Effector memory CD4-positive, alpha-beta T cell (primary cell): ENCODE data around the gene RFX5.

Source experiments
- DNase-seq, 3 donors: peaks; one replicate each; pipeline ENCODE4 v3.0.0-alpha.2; 2020
- H3K27ac ChIP-seq: 2 replicates; pipeline ENCODE4 v1.7.0; 2013; ENCODE audit warnings: mild to moderate bottlenecking, low read length, moderate library complexity; ENCODE audit not compliant: insufficient read depth, poor library complexity, severe bottlenecking
- H3K27me3 ChIP-seq: replicated peaks from 2 replicates; pipeline ENCODE4 v1.7.0; 2013; ENCODE audit warnings: mild to moderate bottlenecking, low read length; ENCODE audit not compliant: insufficient read depth, control insufficient read depth, poor library complexity, severe bottlenecking
- H3K36me3 ChIP-seq: 2 replicates; pipeline ENCODE4 v1.7.0; 2013; ENCODE audit warnings: mild to moderate bottlenecking, low read length, moderate library complexity; ENCODE audit not compliant: control insufficient read depth, insufficient read depth
- H3K4me1 ChIP-seq: 2 replicates; pipeline ENCODE4 v1.7.0; 2013; ENCODE audit warnings: low read length, mild to moderate bottlenecking; ENCODE audit not compliant: control insufficient read depth, insufficient read depth, poor library complexity, severe bottlenecking
- H3K4me3 ChIP-seq: 2 replicates; pipeline ENCODE4 v1.7.0; 2013; ENCODE audit warnings: low read length, low read depth, mild to moderate bottlenecking; ENCODE audit not compliant: insufficient read depth, poor library complexity, severe bottlenecking
- H3K9me3 ChIP-seq: 2 replicates; pipeline ENCODE4 v1.7.0; 2013; ENCODE audit warnings: mild to moderate bottlenecking, low read length, moderate library complexity; ENCODE audit not compliant: control insufficient read depth

The RFX5 gene

DNA sequence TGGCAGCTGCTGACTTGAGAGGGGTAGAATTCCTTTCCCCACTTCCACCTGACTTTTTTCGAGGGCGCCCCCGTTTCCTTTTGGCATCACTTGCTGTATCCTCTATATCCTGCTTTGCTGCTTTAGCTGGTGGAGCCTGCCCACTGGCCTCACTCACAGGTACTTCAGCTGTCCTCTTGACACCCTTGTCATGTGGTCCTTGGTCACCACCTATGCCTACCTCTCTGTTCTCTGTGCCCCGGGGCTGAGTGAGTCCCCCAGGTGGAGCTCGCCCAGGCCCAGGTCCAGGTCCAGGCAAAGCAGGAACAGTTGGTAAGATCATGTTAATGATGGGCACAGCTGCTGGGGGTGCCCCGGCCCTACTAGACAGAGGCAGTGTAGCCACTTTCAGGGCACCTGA, 4.5 kb downstream of the RFX5 start:
- H3K27ac ChIP-seq = no peak overlapping the region

DNA sequence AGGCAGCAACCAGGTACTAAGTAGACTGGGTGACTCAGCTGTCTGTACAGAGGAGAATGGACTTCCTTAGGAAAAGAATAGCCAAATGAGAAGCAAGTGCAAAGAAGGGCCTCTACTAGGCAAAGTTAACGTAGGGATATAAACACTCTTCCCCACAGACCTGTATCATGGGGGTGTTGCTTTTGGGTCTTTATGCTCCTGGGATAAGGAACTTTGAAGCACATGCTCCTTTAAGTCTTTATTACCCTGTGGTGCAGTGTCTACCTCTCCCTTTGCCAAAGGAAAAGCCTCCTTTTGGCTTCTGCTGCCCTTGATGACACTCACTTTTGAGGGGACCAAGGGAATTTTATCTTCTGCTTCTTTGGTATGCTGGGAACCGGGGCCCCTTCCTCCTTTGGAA, 5.0 kb downstream of the RFX5 start:
- peaks cover 32% of the 10 kb centered on the region for H3K36me3 ChIP-seq
- DNase-seq = no peak
- no peaks in the 10 kb centered on the region for H3K27me3 ChIP-seq
- H3K4me1 ChIP-seq = peaks cover 6% of the 10 kb centered on the region
- H3K4me3 ChIP-seq = no peak overlapping the region
- H3K27ac ChIP-seq = no peak overlapping the region
- H3K9me3 ChIP-seq = no peaks in the 10 kb centered on the region

More for the DNA sequence above, 4.5 kb downstream of the RFX5 start:
- H3K27me3 ChIP-seq = no peaks in the 10 kb centered on the region
- H3K36me3 ChIP-seq = peaks cover 32% of the 10 kb centered on the region
- DNase-seq = no peak
- H3K9me3 ChIP-seq = no peaks in the 10 kb centered on the region
- H3K4me3 ChIP-seq = no peak overlapping the region
- peaks cover 8% of the 10 kb centered on the region for H3K4me1 ChIP-seq

DNA sequence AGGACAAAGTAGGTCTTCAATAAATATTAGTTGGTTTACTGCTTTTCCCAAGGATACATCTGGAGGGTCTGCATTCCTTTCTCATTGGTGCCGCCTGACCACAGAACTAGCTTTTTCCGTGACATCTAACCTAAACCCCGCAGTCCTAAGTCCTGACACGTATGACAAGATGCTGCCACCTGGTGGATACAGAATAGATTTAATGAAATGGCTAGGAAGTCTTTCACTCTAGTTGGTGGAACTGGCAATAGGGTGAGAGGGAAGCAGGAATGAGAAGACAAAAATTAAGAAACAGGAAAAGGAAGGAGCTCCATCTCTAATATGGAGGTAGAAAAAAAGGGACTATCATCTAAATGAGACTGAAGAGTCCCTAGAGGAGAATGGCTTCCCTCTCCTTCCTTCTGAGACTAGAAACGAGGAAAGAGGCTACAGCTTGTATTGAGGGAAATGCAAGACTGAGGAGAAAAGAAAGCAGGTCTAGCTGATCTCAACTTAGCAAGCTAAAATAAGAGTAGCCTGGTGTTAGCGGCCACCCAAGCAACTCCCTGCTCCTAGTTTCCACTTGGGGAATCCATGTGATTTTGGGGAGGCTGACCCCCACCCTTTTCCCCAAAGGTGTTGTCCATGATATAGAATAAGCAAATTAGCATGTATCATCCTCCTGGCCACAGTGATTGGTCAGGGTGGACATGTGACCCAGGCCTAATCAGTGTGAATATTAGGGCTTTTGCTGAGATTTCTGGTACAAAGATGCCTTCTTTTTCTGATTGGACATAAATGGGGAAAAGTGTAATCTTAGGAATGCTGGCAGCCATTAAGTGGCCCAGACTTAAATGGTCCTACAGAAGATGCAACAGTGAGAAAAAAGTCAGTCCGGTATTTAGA, 5.9 kb downstream of the RFX5 start:
- Histone ChIP-seq H3K9me3 (no peaks in the 10 kb centered on the region), H3K4me1 (peaks cover 2% of the 10 kb centered on the region), H3K36me3 (peaks cover 32% of the 10 kb centered on the region), H3K27me3 (no peaks in the 10 kb centered on the region), H3K4me3 (no peak overlapping the region), H3K27ac (peak overlapping the region; percentile 35)
- peak in 2 of 3 donors; percentile 6 to 26 for DNase-seq

DNA sequence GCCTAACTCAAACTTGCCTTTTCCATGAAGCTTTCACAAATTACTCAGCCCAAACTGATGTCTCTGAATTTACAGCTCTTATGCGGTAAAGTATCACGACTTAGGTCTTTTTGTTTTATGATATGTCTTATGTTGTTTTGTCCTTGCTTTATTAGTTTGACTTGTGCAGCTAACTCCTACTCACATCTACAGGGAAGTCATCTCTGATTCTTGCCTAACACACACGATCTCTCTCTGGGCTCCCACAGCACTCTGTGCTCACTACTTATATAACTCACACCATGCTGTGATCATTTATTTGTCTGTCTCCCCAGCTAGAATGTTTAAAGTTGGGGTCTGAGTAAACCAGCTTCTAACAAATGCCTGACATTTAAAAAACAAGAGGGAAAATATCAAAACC, 10.5 kb downstream of the RFX5 start:
- Histone ChIP-seq H3K27ac (no peak overlapping the region), H3K36me3 (no peaks in the 10 kb centered on the region), H3K4me3 (no peak overlapping the region), H3K9me3 (no peaks in the 10 kb centered on the region), H3K4me1 (no peaks in the 10 kb centered on the region), H3K27me3 (no peaks in the 10 kb centered on the region)
- DNase-seq = no peak

DNA sequence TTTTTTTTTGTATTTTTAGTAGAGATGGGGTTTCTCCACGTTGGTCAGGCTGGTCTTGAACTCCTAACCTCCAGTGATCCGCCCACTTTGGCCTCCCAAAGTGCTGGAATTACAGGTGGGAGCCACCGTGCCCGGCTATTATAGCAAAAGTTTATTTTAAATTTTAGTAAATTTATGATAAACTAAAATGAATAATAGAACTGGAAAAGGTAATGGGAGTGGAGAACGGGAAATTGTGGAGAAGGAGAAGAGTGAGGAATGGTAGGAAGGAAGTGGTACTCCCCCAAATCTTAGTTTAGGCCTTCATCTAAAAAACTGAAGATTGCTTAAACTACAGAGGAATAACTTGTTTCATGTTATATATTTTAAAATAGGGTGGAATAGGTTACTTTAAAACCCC, 12.2 kb downstream of the RFX5 start:
- Histone ChIP-seq H3K9me3 (no peaks in the 10 kb centered on the region), H3K27me3 (no peaks in the 10 kb centered on the region), H3K27ac (no peak overlapping the region), H3K4me1 (no peaks in the 10 kb centered on the region), H3K4me3 (no peak overlapping the region), H3K36me3 (no peaks in the 10 kb centered on the region)
- DNase-seq = no peak

DNA sequence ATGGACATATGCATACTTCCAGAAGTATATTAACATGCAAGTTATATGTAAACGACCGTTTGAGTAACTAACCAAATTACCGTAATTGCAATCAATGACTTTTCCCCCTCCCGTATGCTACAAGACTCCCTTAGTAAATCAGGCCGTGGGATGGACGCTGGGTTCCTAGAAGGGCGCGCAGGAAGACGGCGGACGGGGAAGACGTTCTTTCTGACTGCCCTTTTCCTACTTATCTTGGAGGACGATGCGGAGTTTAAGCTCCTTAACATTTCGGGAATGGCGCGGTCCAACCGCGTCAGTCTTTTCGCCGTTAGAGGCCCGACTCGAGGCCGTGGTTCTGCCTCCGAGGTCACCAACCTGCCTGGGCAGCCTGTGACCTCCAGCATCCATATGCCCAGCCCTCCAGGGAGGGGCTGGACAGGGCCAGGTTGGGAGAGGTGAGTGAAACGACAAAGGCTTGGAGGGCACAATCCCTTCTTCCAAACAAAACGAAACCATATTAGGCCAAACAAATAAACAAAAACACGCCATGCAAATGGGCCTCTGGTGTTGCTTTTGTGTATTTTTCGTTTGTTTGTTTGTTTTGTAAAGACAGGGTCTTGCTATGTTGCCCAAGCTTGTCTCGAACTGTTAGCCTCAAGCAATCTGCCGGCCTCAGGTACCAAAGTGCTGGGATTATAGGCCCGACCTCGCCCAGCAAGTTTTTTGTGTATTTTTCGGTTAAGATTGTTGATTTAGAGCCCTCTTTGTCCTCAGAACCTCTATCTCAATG, 19.0 kb downstream of the RFX5 start:
- DNase-seq = no peak
- peak overlapping the region; percentile 67 for H3K4me3 ChIP-seq
- H3K9me3 ChIP-seq = no peaks in the 10 kb centered on the region
- H3K4me1 ChIP-seq = peaks cover 20% of the 10 kb centered on the region
- peak overlapping the region; percentile 94 for H3K27ac ChIP-seq
- peaks cover 12% of the 10 kb centered on the region for H3K36me3 ChIP-seq
- H3K27me3 ChIP-seq = no peaks in the 10 kb centered on the region

DNA sequence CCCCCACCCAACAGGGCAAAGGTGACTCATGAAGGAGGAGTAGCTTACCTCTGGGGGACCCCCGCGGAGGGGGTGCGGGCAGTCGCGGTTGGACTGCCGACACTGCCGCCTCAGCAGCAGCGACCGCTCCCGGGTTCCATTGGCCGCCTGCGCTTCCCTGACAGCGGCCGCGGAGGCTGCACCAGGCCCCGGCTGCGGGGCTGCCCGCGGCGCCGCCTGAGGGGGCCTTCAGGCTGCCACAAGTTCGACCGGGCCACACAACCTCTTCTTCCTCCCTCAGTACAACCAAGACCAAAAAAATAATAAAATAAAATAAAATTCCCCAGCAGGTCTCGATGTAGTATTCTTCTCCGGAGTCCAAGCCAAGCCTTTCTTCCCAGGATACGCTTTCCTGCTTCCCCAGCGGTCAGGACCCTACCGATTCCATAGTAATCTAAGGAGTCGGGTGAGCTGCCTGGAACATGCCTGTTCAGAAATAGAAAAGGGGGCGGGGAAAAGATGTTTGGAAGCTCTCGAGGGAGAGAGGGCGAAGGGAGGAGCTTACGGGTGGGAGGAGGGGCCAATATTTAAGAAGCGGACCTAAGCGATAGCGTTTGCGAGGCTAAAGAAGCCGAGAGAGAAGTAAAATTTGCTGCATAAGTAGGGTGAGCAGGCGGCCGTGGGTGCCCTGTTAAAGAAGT, 19.7 kb downstream of the RFX5 start, which contains the start of gene PI4KB:
TSS of gene PI4KB (minus strand) at position 194 of the 680 bp plus-strand sequence. CDS start 10,935 bp downstream, outside the sequence.
- Histone ChIP-seq H3K4me3 (peak within 1 kb of the TSS; percentile 67), H3K27ac (peak within 1 kb of the TSS; percentile 94), H3K9me3 (no peaks in the 10 kb centered on the region), H3K36me3 (peaks cover 17% of the 10 kb centered on the region), H3K27me3 (no peaks in the 10 kb centered on the region), H3K4me1 (peaks cover 20% of the 10 kb centered on the region)
- peak; percentile 76 to 84 (median 84) for DNase-seq

DNA sequence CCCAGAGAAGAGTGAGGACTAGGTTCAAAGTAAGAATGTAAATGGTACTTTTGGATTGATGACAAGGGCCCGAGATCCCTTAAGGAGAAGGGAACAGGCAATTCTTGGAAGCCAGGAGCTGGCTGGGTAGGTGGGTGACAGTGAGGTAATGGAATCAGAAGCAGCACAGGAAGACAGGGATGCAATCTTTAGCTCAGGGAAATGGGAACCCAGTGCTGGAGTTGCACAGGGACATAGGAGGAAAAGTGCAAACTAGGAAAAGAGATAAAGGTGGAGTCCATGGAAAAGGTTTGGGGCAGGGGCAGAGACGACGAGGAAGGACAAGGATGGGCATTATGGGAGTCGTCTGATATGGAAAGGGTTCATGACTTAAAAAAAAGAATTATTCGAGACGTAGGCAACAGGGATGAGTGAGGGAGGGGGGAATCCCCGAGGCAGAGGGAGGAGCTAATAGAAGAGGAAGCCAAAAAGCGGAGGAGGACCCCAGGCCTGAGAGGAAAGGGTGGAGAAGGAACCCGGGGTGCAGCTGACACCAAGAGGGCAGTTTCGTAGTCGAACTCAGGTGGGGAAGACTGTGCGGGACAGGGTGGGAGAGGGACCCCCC, 20.3 kb downstream of the RFX5 start:
- Histone ChIP-seq H3K36me3 (peaks cover 17% of the 10 kb centered on the region), H3K4me1 (peaks cover 20% of the 10 kb centered on the region), H3K27ac (peak overlapping the region; percentile 94), H3K9me3 (no peaks in the 10 kb centered on the region), H3K27me3 (no peaks in the 10 kb centered on the region), H3K4me3 (peak overlapping the region; percentile 67)
- DNase-seq = peak in 2 of 3 donors; percentile 50

DNA sequence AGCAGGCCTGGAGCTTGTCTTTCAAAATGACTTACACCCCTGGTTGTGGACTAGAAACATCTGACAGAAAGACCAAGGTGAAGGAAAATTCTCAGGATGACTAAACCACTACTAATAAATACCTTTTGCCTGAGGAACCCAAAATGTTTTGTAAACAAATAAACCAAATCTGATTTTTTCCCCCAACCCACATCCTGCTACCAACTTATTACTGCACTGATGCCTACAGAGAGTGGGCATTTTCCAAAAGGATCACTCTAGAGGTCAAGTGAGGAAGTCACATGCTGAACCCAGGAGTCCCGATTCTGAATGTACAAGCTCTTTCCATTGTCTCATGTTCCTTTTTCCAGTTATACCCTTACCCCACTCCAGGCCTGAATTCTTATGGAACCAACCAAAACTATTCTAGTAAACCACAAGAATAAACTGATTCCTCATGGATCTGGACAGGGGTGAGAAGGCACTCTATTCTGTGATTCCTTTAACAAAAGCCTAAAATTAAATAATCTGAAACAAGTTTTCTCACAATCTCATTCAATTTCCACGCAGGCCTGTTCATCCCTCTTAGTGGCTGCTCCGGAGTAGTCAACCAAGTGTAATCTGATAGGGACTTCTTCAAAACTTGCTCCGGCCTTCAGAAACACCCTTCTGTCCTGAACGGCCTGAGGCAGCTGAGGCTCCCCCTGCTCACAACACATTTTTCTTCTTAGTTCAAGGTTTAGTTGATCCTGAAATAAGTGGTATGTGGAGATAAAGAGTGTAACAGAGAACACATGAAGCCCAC, 21.2 kb downstream of the RFX5 start:
- DNase-seq = no peak

More for the DNA sequence above, 21.2 kb downstream of the RFX5 start:
- H3K27ac ChIP-seq = peak overlapping the region; percentile 94
- H3K9me3 ChIP-seq = no peaks in the 10 kb centered on the region
- H3K27me3 ChIP-seq = no peaks in the 10 kb centered on the region
- H3K4me1 ChIP-seq = peaks cover 20% of the 10 kb centered on the region
- peaks cover 17% of the 10 kb centered on the region for H3K36me3 ChIP-seq
- H3K4me3 ChIP-seq = peak overlapping the region; percentile 67
